DOHH2 (cell line): ENCODE measurements around the gene CETP.

Experiments
- H3F3A ChIP-seq: fragments of 200-600 bp; sonication (generic), shearing (Covaris generic); 2 replicates; pipeline ENCODE4 v1.6.0; 2016; ENCODE audit warnings: antibody characterized with exemption, mild to moderate bottlenecking; ENCODE audit not compliant: control insufficient read depth, insufficient read depth
- H3K27ac ChIP-seq: fragments of 200-600 bp; sonication (generic); 2 replicates; pipeline ENCODE4 v1.5.1; 2014; ENCODE audit warnings: low read depth, mild to moderate bottlenecking, low read length, moderate library complexity
- H3K27me3 ChIP-seq: fragments of 200-600 bp; sonication (generic); 2 replicates; pipeline ENCODE4 v1.6.1; 2014; ENCODE audit warnings: mild to moderate bottlenecking, low read length, mixed read lengths; ENCODE audit not compliant: control insufficient read depth
- H3K36me3 ChIP-seq: fragments of 200-600 bp; sonication (generic); 2 replicates; pipeline ENCODE4 v1.6.1; 2014; ENCODE audit warnings: mild to moderate bottlenecking, low read length, moderate library complexity, mixed read lengths; ENCODE audit not compliant: control insufficient read depth
- H3K4me1 ChIP-seq: fragments of 200-600 bp; sonication (generic); 2 replicates; pipeline ENCODE4 v1.6.1; 2014; ENCODE audit warnings: mild to moderate bottlenecking, low read length, mixed read lengths; ENCODE audit not compliant: control insufficient read depth
- H3K4me2 ChIP-seq: fragments of 200-600 bp; sonication (generic); 2 replicates; pipeline ENCODE4 v1.6.0; 2014; ENCODE audit warnings: mild to moderate bottlenecking, low read length, moderate library complexity
- H3K4me3 ChIP-seq: fragments of 200-600 bp; sonication (generic); 2 replicates; pipeline ENCODE4 v1.5.1; 2014; ENCODE audit warnings: mild to moderate bottlenecking, low read length, mixed read lengths
- H3K79me2 ChIP-seq: fragments of 200-600 bp; sonication (generic); 2 replicates; pipeline ENCODE4 v1.6.1; 2014; ENCODE audit warnings: mild to moderate bottlenecking, low read length, mixed read lengths; ENCODE audit not compliant: control insufficient read depth
- H3K9me2 ChIP-seq: fragments of 200-600 bp; sonication (generic); replicated peaks from 2 replicates; pipeline ENCODE4 v1.6.1; 2014; ENCODE audit warnings: mild to moderate bottlenecking, low read length, mixed read lengths; ENCODE audit not compliant: control insufficient read depth
- H3K9me3 ChIP-seq: fragments of 200-600 bp; sonication (generic); 2 replicates; pipeline ENCODE4 v1.6.1; 2014; ENCODE audit warnings: antibody characterized with exemption, low read length, mixed read lengths; ENCODE audit not compliant: control insufficient read depth, insufficient read depth
- H4K20me1 ChIP-seq: fragments of 200-600 bp; sonication (generic); 2 replicates; pipeline ENCODE4 v1.6.0; 2014; ENCODE audit warnings: low read depth, mild to moderate bottlenecking, antibody characterized with exemption, low read length, moderate library complexity; ENCODE audit not compliant: control insufficient read depth, insufficient read depth
- CTCF ChIP-seq: fragments of 200-600 bp; sonication (generic); IDR thresholded peaks from one replicate; pipeline ENCODE4 v1.5.1; 2014; ENCODE audit warnings: antibody characterized with exemption, mild to moderate bottlenecking, low read depth, low read length; ENCODE audit not compliant: poor library complexity, severe bottlenecking
- EZH2phosphoT487 ChIP-seq: fragments of 200-600 bp; sonication (generic); IDR thresholded peaks from 2 replicates; pipeline ENCODE4 v1.6.1; 2017; ENCODE audit warnings: borderline replicate concordance, mild to moderate bottlenecking, antibody characterized with exemption, low read length, moderate library complexity, mixed read lengths

CETP gene

GRCh38 chr16:57016301-57016700 lies 54.6 kb downstream of the CETP start:
- H3K27me3 ChIP-seq, result no peaks in the 10 kb centered on the region
- TF ChIP-seq EZH2phosphoT487, result no peak
- no peak for TF ChIP-seq CTCF
- no peaks in the 10 kb centered on the region for H3K9me2 ChIP-seq
- H3K36me3 ChIP-seq, result no peaks in the 10 kb centered on the region
- H4K20me1 ChIP-seq, result no peaks in the 10 kb centered on the region
- H3K4me1 ChIP-seq, result peaks cover 27% of the 10 kb centered on the region
- no peaks in the 10 kb centered on the region for H3K9me3 ChIP-seq
- H3K4me2 ChIP-seq, result no peak overlapping the region
- no peak overlapping the region for H3K4me3 ChIP-seq
- H3K27ac ChIP-seq, result no peak overlapping the region
- no peaks in the 10 kb centered on the region for H3K79me2 ChIP-seq
- no peaks in the 10 kb centered on the region for H3F3A ChIP-seq

DNA sequence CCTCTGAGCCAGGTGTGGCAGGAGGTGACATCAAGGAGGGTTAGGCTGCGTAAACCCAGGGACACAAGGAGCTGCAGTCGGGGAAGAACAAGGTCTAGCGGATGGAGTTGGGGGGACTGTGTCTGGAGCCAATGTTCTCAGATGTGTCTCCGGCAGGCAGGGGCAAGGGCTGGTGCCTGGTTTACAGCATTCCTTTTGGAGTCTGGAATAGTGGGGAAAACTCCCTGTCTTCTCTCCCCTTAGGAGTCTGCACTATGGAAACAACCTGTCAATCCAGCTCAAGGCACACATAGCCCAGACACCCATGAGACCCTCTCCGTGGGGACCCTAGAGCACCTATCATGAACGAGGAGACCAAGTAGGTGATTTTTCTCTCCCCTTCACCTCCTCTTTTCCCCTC lies 55.1 kb downstream of the CETP start:
- no peak for TF ChIP-seq EZH2phosphoT487
- TF ChIP-seq CTCF, result no peak
- Histone ChIP-seq H3K9me2 (no peaks in the 10 kb centered on the region), H3F3A (no peaks in the 10 kb centered on the region), H3K4me3 (no peak overlapping the region), H3K9me3 (no peaks in the 10 kb centered on the region), H3K27me3 (no peaks in the 10 kb centered on the region), H3K4me1 (peaks cover 22% of the 10 kb centered on the region), H3K4me2 (no peak overlapping the region), H3K79me2 (no peaks in the 10 kb centered on the region), H3K27ac (no peak overlapping the region), H4K20me1 (no peaks in the 10 kb centered on the region), H3K36me3 (no peaks in the 10 kb centered on the region)

DNA sequence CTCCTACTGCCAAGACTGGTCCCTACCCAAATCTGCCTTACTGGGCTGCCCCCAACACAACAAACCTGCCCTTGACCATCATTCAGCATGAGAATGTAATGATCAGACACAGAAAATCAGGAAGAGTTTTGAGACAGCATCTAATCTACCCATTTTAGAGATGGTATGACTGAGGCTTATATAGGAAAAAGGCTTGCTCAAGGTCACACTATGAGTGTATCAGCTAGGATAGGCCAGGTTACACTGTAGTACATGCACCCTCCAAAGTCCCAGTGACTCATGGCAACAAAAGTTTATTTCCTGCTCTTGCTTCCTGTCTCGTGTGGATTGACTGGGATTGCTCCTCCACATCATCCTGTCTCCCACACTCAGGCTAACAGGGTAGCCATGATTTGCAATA lies 55.5 kb downstream of the CETP start:
- Histone ChIP-seq H4K20me1 (no peaks in the 10 kb centered on the region), H3K27me3 (no peaks in the 10 kb centered on the region), H3K4me1 (peaks cover 20% of the 10 kb centered on the region), H3K79me2 (no peaks in the 10 kb centered on the region), H3K36me3 (no peaks in the 10 kb centered on the region; the same call in 1 of the 2 replicates), H3K9me2 (no peaks in the 10 kb centered on the region), H3K27ac (no peak overlapping the region), H3K4me3 (no peak overlapping the region), H3K4me2 (no peak overlapping the region), H3F3A (no peaks in the 10 kb centered on the region), H3K9me3 (no peaks in the 10 kb centered on the region)
- TF ChIP-seq EZH2phosphoT487 (no peak), CTCF (no peak)

GRCh38 chr16:57019746-57020145 lies 58.0 kb downstream of the CETP start:
- no peak overlapping the region for H3K4me3 ChIP-seq
- H3K79me2 ChIP-seq, result no peaks in the 10 kb centered on the region
- H4K20me1 ChIP-seq, result no peaks in the 10 kb centered on the region
- no peaks in the 10 kb centered on the region for H3F3A ChIP-seq
- H3K4me2 ChIP-seq, result no peak overlapping the region
- H3K4me1 ChIP-seq, result peaks cover 5% of the 10 kb centered on the region
- no peaks in the 10 kb centered on the region for H3K9me2 ChIP-seq
- no peaks in the 10 kb centered on the region for H3K9me3 ChIP-seq
- no peak for TF ChIP-seq EZH2phosphoT487
- no peak for TF ChIP-seq CTCF
- H3K36me3 ChIP-seq, result no peaks in the 10 kb centered on the region; the same call in none of the 2 replicates
- no peak overlapping the region for H3K27ac ChIP-seq
- no peaks in the 10 kb centered on the region for H3K27me3 ChIP-seq
